ENCODE data around the gene OXA1L.
"Not testable (repeated sequence)": the region's sequence is repeated elsewhere in the genome, so short reads cannot be mapped to it uniquely, and the experiment has no call there.

Gene OXA1L

DNA sequence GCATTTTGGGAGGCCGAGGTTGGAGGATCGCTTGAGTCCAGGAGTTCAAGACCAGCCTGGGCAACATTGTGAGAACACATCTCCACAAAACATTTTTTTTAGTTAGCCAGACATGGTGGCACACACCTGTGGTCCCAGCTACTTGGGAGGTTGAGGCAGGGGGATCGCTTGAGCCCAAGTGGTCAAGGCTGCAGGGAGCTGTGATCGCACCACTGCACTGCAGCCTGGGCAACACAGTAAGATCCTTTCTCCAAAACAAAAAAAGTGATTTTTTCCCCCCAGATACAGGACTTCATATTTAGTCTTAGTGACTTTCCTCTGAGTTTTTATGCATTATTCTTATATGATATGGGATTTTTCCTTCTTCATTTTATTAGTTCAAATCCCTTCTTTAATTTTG, 20.2 kb downstream of the OXA1L start:
- Histone ChIP-seq H3K27ac (ENCODE audit: low read length) (no peak overlapping the region), H3K4me3 (ENCODE audit: low read length) (no peak overlapping the region), H3K4me1 (ENCODE audit: control insufficient read depth, low read depth, low read length) (no peaks in the 10 kb centered on the region), H3K27me3 (ENCODE audit: control insufficient read depth, insufficient read depth, low read length) (no peaks in the 10 kb centered on the region), H3K9me3 (ENCODE audit: control insufficient read depth, low read depth, low read length) (no peaks in the 10 kb centered on the region), H3K9ac (ENCODE audit: low read length) (no peak overlapping the region), H3K36me3 (ENCODE audit: control insufficient read depth, low read depth, low read length) (no peaks in the 10 kb centered on the region)

DNA sequence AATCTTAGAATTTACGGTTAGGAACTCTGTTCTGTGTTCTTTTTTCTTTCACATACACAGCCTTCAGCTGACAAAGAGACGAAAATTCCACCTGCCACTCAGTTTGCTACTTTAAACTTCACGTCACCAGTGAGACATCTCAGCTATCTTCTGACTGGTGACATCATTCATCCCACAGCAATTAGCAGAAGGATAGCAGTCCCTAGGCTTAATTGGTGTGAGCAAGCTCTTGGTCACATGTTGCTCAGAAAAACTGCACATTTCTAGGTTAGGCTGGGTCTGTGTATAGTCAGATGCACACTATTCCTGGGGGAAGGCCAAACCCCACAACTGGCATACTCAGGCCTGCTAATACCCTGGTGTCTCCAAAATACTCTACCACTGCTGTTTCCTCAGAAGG, 24.8 kb downstream of the OXA1L start:
- peaks cover 1% of the 10 kb centered on the region for H3K4me1 ChIP-seq (ENCODE audit: control insufficient read depth, low read depth, low read length)
- no peaks in the 10 kb centered on the region for H3K27me3 ChIP-seq (ENCODE audit: control insufficient read depth, insufficient read depth, low read length)
- H3K4me3 ChIP-seq (ENCODE audit: low read length), result no peak overlapping the region
- H3K27ac ChIP-seq (ENCODE audit: low read length), result no peak overlapping the region
- no peaks in the 10 kb centered on the region for H3K36me3 ChIP-seq (ENCODE audit: control insufficient read depth, low read depth, low read length)
- no peak overlapping the region for H3K9ac ChIP-seq (ENCODE audit: low read length)
- no peaks in the 10 kb centered on the region for H3K9me3 ChIP-seq (ENCODE audit: control insufficient read depth, low read depth, low read length)

DNA sequence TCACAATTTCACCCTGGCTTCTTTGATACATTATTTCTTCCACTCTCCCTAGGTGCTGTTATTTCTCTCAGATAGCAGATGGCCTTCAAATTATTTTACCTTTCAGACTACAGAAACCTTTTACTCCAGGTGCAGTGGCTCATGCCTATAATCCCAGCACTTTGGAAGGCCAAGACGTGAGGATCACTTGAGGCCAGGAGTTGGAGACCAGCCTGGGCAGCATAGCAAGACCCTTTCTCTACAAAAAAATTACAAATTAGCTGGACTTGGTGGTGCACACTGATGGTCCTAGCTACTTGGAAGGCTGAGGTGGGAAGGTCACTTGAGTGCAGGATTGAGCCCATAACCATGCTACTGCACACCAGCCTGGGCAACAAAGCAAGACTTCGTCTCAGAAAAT, 25.7 kb downstream of the OXA1L start:
- no peak overlapping the region for H3K4me3 ChIP-seq (ENCODE audit: low read length)
- H3K9me3 ChIP-seq (ENCODE audit: control insufficient read depth, low read depth, low read length), result no peaks in the 10 kb centered on the region
- H3K9ac ChIP-seq (ENCODE audit: low read length), result no peak overlapping the region
- H3K27ac ChIP-seq (ENCODE audit: low read length), result no peak overlapping the region
- H3K4me1 ChIP-seq (ENCODE audit: control insufficient read depth, low read depth, low read length), result peaks cover 10% of the 10 kb centered on the region
- H3K27me3 ChIP-seq (ENCODE audit: control insufficient read depth, insufficient read depth, low read length), result no peaks in the 10 kb centered on the region
- no peaks in the 10 kb centered on the region for H3K36me3 ChIP-seq (ENCODE audit: control insufficient read depth, low read depth, low read length)

DNA sequence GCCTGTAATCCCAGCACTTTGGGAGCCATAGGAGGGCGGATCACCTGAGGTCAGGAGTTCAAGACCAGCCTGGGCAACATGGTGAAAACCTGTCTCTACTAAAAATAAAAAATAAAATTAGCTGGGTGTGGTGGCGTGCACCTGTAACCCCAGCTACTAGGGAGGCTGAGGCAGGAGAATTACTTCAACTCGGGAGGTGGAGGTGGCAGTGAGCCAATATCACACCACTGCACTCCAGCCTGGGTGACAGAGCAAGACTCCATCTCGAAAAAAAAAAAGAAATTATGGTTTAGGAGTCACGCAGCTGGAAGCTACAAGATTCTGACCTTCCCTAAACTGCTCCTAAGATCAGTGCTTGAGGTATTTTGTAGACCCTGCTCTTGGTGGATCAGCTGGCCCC, 27.1 kb downstream of the OXA1L start:
- peaks cover 14% of the 10 kb centered on the region for H3K4me1 ChIP-seq (ENCODE audit: control insufficient read depth, low read depth, low read length)

DNA sequence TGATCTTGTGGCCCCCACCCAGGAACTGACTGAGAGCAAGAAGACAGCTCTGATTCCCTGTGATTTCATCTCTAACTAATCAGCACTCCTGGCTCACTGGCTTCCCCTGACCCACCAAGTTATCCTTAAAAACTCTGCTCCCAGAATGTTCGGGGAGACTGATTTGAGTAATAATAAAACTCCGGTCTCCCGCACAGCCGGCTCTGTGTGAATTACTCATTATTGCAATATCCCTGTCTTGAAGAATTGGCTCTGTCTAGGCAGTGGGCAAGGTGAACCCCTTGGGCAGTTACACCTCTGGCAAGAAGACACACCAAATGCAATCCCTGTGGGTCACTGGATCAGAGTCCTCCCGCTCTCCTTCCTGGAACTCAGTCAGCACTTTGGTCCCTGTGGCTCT, 27.5 kb downstream of the OXA1L start:
- H3K4me1 ChIP-seq (ENCODE audit: control insufficient read depth, low read depth, low read length), result peaks cover 14% of the 10 kb centered on the region
- no peaks in the 10 kb centered on the region for H3K27me3 ChIP-seq (ENCODE audit: control insufficient read depth, insufficient read depth, low read length)
- no peak overlapping the region for H3K4me3 ChIP-seq (ENCODE audit: low read length)
- no peaks in the 10 kb centered on the region for H3K9me3 ChIP-seq (ENCODE audit: control insufficient read depth, low read depth, low read length)
- H3K27ac ChIP-seq (ENCODE audit: low read length), result no peak overlapping the region
- no peaks in the 10 kb centered on the region for H3K36me3 ChIP-seq (ENCODE audit: control insufficient read depth, low read depth, low read length)
- H3K9ac ChIP-seq (ENCODE audit: low read length), result no peak overlapping the region

More for the DNA sequence above, 27.1 kb downstream of the OXA1L start:
- H3K27me3 ChIP-seq (ENCODE audit: control insufficient read depth, insufficient read depth, low read length); H3K4me3 ChIP-seq (ENCODE audit: low read length); H3K27ac ChIP-seq (ENCODE audit: low read length); H3K9ac ChIP-seq (ENCODE audit: low read length); H3K9me3 ChIP-seq (ENCODE audit: control insufficient read depth, low read depth, low read length); H3K36me3 ChIP-seq (ENCODE audit: control insufficient read depth, low read depth, low read length): not testable (repeated sequence)

DNA sequence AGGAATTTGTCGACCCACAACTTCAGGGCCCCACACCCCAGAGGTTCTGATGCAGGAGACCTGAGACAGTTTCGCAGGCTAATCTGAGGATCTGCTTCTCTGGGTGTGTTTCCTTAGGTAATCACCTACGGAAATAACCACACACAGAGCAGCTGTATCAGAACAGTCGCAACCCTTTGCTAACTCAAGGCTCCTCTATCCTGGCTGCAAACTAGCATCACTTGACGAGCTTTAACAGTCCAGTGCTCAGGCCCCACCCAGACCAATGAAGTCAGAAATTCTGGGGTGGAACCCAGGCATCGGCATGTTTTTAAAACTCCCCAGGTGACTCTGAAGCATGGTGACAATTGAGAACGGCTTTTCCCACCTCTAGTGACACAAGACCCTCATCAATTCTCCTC, 28.1 kb downstream of the OXA1L start:
- Histone ChIP-seq H3K36me3 (ENCODE audit: control insufficient read depth, low read depth, low read length) (no peaks in the 10 kb centered on the region), H3K4me1 (ENCODE audit: control insufficient read depth, low read depth, low read length) (peaks cover 14% of the 10 kb centered on the region), H3K27ac (ENCODE audit: low read length) (no peak overlapping the region), H3K4me3 (ENCODE audit: low read length) (no peak overlapping the region), H3K27me3 (ENCODE audit: control insufficient read depth, insufficient read depth, low read length) (no peaks in the 10 kb centered on the region), H3K9ac (ENCODE audit: low read length) (no peak overlapping the region), H3K9me3 (ENCODE audit: control insufficient read depth, low read depth, low read length) (no peaks in the 10 kb centered on the region)

DNA sequence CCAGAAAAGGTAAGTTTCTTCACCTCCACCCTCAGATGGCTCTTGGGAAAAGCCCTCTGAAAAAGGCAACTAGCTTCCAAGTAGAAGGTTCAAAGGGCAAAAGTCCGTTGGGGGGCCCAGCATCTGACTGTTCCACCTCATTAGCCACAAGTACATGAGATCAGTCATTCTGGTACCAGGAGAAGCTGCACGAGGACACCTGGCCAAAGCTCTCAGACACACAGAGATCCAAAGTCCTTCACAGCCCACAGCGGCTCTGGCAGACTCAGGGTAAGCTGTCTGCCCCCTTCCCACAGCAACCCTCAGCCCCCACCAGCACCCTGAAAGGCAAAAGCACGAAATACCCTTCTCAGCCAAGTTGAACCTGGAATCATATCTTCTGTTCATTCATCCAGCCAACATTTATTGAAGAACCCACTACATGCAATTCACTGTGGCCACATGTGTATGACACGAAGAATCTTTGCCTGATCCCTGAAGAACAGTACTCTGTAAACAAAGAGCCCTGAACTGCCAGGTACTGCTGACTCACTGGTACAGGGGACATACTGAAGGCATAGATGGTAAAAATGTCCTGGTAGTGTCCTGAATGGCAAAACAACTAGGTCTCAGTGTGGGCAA, 29.7 kb downstream of the OXA1L start:
- no peak overlapping the region for H3K9ac ChIP-seq (ENCODE audit: low read length)
- no peak overlapping the region for H3K4me3 ChIP-seq (ENCODE audit: low read length)
- H3K27ac ChIP-seq (ENCODE audit: low read length), result no peak overlapping the region
- H3K4me1 ChIP-seq (ENCODE audit: control insufficient read depth, low read depth, low read length), result peaks cover 14% of the 10 kb centered on the region
- no peaks in the 10 kb centered on the region for H3K36me3 ChIP-seq (ENCODE audit: control insufficient read depth, low read depth, low read length)
- no peaks in the 10 kb centered on the region for H3K9me3 ChIP-seq (ENCODE audit: control insufficient read depth, low read depth, low read length)
- no peaks in the 10 kb centered on the region for H3K27me3 ChIP-seq (ENCODE audit: control insufficient read depth, insufficient read depth, low read length)

DNA sequence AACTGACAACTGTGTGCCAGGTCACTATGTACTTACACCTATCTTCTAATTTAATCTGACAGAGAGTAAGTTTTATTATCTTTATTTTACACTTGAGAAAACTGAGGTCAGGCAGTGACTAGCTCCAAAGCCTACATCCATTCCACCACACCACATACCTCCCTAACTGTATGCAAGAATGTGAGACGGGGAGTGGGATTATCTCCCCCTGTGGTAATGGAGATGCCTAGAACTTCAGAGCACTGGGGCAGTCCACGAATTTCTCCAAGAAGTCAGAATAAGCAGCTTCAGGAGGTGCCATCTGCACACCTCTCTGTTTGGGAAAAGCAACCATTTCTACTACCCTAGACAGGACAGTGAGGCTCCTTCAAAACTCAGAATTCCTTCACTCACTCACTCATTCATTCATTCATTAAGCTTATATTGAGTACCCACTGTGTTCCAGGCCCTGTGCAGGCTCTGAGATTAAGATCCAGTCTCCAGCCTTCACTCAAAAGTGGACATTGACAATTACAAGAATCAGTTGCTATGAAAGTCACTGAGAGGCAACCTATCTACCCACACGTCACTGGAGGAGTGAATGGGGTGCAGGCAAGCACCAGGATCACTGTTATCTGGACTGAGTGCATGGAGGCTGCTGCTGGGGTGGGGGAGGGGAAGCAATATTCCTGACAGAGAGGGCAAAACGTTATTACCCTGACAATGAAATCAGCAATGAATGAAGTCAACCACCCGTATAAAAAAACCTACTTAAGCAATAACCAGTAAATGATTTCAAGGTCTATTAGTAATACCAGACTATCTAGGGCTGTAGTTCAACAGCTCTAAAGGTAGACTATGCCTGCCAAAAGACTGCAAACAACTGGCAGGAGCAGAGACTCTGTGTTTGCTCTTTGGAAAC, 30.8 kb downstream of the OXA1L start:
- Histone ChIP-seq H3K27ac (ENCODE audit: low read length) (no peak overlapping the region), H3K4me1 (ENCODE audit: control insufficient read depth, low read depth, low read length) (peaks cover 14% of the 10 kb centered on the region), H3K9me3 (ENCODE audit: control insufficient read depth, low read depth, low read length) (no peaks in the 10 kb centered on the region), H3K9ac (ENCODE audit: low read length) (no peak overlapping the region), H3K36me3 (ENCODE audit: control insufficient read depth, low read depth, low read length) (no peaks in the 10 kb centered on the region), H3K27me3 (ENCODE audit: control insufficient read depth, insufficient read depth, low read length) (no peaks in the 10 kb centered on the region), H3K4me3 (ENCODE audit: low read length) (no peak overlapping the region)

DNA sequence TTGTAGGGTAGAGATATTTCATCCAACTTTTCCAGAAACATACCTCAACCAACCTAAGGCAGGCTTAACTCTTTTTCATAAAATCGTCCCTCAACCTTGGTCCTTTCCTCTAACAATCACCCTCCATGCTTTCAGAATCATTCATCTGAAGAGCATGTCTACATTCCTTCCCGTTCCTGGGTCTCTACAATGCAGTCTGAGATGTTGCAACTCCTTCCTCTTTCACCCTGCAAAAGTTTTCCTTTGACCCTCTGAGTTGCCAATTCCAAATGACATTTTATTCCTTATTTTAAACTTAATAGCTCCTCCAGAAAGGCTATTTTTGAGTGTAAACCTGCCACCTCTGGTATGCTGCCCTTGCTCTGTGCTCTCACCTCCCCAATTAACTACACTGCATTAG, 32.0 kb downstream of the OXA1L start:
- H3K27me3 ChIP-seq (ENCODE audit: control insufficient read depth, insufficient read depth, low read length), result no peaks in the 10 kb centered on the region
- H3K36me3 ChIP-seq (ENCODE audit: control insufficient read depth, low read depth, low read length), result no peaks in the 10 kb centered on the region
- H3K9me3 ChIP-seq (ENCODE audit: control insufficient read depth, low read depth, low read length), result no peaks in the 10 kb centered on the region
- no peak overlapping the region for H3K4me3 ChIP-seq (ENCODE audit: low read length)
- no peak overlapping the region for H3K27ac ChIP-seq (ENCODE audit: low read length)
- H3K9ac ChIP-seq (ENCODE audit: low read length), result no peak overlapping the region
- H3K4me1 ChIP-seq (ENCODE audit: control insufficient read depth, low read depth, low read length), result peaks cover 14% of the 10 kb centered on the region

DNA sequence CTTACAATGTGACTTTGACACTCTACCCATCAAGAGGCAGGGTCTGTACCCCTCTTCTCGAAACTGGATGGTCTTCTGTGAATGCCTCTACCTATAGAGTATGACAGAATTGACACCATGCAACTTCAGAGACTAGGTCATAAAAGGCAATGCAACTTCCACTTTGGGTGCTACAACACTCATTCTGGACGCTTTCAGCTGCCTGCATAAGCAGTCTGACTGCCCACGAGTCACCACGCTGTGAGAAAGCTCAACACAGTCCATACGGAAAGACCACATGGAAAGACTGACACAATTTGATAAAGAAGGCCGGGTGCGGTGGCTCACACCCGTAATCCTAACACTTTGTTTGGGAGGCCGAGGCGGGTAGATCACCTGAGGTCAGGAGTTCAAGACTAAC, 33.9 kb downstream of the OXA1L start:
- no peaks in the 10 kb centered on the region for H3K27me3 ChIP-seq (ENCODE audit: control insufficient read depth, insufficient read depth, low read length)
- peaks cover 14% of the 10 kb centered on the region for H3K4me1 ChIP-seq (ENCODE audit: control insufficient read depth, low read depth, low read length)
- no peak overlapping the region for H3K27ac ChIP-seq (ENCODE audit: low read length)
- H3K4me3 ChIP-seq (ENCODE audit: low read length), result no peak overlapping the region
- H3K36me3 ChIP-seq (ENCODE audit: control insufficient read depth, low read depth, low read length), result no peaks in the 10 kb centered on the region
- H3K9ac ChIP-seq (ENCODE audit: low read length), result no peak overlapping the region
- no peaks in the 10 kb centered on the region for H3K9me3 ChIP-seq (ENCODE audit: control insufficient read depth, low read depth, low read length)

DNA sequence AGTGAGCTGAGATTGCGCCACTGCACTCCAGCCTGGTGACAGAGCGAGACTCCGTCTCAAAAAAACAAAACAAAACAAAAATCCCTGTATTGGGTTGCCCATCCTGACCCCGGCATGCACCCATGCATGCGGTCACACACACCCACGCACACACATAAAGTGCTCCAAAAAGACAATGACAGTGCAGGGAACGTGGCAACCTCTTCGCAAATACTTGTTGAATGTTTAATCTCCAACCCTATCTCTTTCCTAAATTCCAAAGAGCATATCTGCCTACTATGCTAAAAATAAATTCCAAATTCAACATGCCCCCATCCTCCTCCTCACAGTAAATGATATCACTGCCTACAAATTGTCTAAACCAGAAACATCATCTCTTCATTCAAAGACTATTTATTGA, 35.2 kb downstream of the OXA1L start:
- Histone ChIP-seq H3K4me1 (ENCODE audit: control insufficient read depth, low read depth, low read length) (peaks cover 9% of the 10 kb centered on the region), H3K9me3 (ENCODE audit: control insufficient read depth, low read depth, low read length) (no peaks in the 10 kb centered on the region), H3K36me3 (ENCODE audit: control insufficient read depth, low read depth, low read length) (no peaks in the 10 kb centered on the region), H3K27me3 (ENCODE audit: control insufficient read depth, insufficient read depth, low read length) (no peaks in the 10 kb centered on the region), H3K9ac (ENCODE audit: low read length) (no peak overlapping the region), H3K4me3 (ENCODE audit: low read length) (no peak overlapping the region), H3K27ac (ENCODE audit: low read length) (no peak overlapping the region)
